PC-9 (cell line): ENCODE measurements around the gene AHDC1. TPM values are rescaled to one million over a fixed set of nuclear protein-coding genes. Genes with fewer than 3 reads are reported as not detected.

ENCODE experiments used
- BruUV-seq: library from RNA; stranded (reverse); fragments of 400-500 nt; replicated peaks from 2 replicates; lab custom pipeline; 2021; lab: Mats Ljungman, UMichigan
- CTCF ChIA-PET: fragments of 300-600 bp; sonication (Branson Sonifier 250); formaldehyde crosslinking; loops from one replicate; lab custom pipeline; 2022; ENCODE audit warnings: antibody characterized with exemption; lab: Charles Lee
- POLR2A ChIA-PET: fragments of 300-600 bp; sonication (Branson Sonifier 250); formaldehyde crosslinking; loops from one replicate; lab custom pipeline; 2022; ENCODE audit warnings: antibody characterized with exemption; ENCODE audit not compliant: unreplicated experiment; lab: Charles Lee
- DNase-seq, 2 experiments: peaks; one replicate each; pipeline versions ENCODE4 v3.0.0 to v3.0.0-alpha.2; 2015 to 2022; ENCODE audit warnings: mixed read lengths in 1 of 2
- H2AFZ ChIP-seq: fragments of 200-600 bp; sonication (generic); 2 replicates; pipeline ENCODE4 v1.8.1; 2017; ENCODE audit warnings: antibody characterized with exemption
- H3F3A ChIP-seq: fragments of 200-600 bp; sonication (generic); 2 replicates; pipeline ENCODE4 v1.8.1; 2017; ENCODE audit warnings: antibody characterized with exemption, mild to moderate bottlenecking, low read depth; ENCODE audit not compliant: insufficient read depth
- H3K27ac ChIP-seq: fragments of 200-600 bp; sonication (generic); 2 replicates; pipeline ENCODE4 v1.6.1; 2016; ENCODE audit warnings: mixed run types
- H3K27me3 ChIP-seq: fragments of 200-600 bp; sonication (generic); 2 replicates; pipeline ENCODE4 v1.6.1; 2016; ENCODE audit warnings: low read depth, mixed run types; ENCODE audit not compliant: insufficient read depth
- H3K36me3 ChIP-seq: fragments of 200-600 bp; sonication (generic); 2 replicates; pipeline ENCODE4 v1.6.1; 2016; ENCODE audit warnings: low read depth, mixed run types
- H3K4me1 ChIP-seq: fragments of 200-600 bp; sonication (generic); replicated peaks from 2 replicates; pipeline ENCODE4 v1.6.1; 2016; ENCODE audit warnings: mixed run types; ENCODE audit not compliant: insufficient read depth
- H3K4me2 ChIP-seq: fragments of 200-600 bp; sonication (generic); 2 replicates; pipeline ENCODE4 v1.6.1; 2017; ENCODE audit warnings: mixed run types
- H3K4me3 ChIP-seq: fragments of 200-600 bp; sonication (generic); 2 replicates; pipeline ENCODE4 v1.6.1; 2016; ENCODE audit warnings: mixed run types
- H3K79me2 ChIP-seq: fragments of 200-600 bp; sonication (generic); 2 replicates; pipeline ENCODE4 v1.6.1; 2017; ENCODE audit warnings: low read depth, mixed run types
- H3K9me2 ChIP-seq: fragments of 200-600 bp; sonication (generic); 2 replicates; pipeline ENCODE4 v1.8.1; 2017; ENCODE audit warnings: mild to moderate bottlenecking; ENCODE audit not compliant: insufficient read depth
- H3K9me3 ChIP-seq: fragments of 200-600 bp; sonication (generic); 2 replicates; pipeline ENCODE4 v1.8.1; 2016; ENCODE audit warnings: low read depth; ENCODE audit not compliant: insufficient read depth
- H4K20me1 ChIP-seq: fragments of 200-600 bp; sonication (generic); 2 replicates; pipeline ENCODE4 v1.8.1; 2017; ENCODE audit not compliant: insufficient read depth
- CTCF ChIP-seq: fragments of 200-600 bp; sonication (generic); conservative IDR thresholded peaks from 2 replicates; pipeline ENCODE4 v1.6.1; 2017; ENCODE audit warnings: mixed run types, antibody characterized with exemption, mild to moderate bottlenecking, moderate library complexity
- EZH2 ChIP-seq: fragments of 200-600 bp; sonication (generic); IDR thresholded peaks from 2 replicates; pipeline ENCODE4 v1.8.0; 2017; ENCODE audit warnings: antibody characterized with exemption, low read depth
- intact Hi-C: fragments of 100-400 bp; cut with micrococcal nuclease; formaldehyde crosslinking; loops from one replicate; pipeline ENCODE4 v1.10.0; 2022; ENCODE audit not compliant: unreplicated experiment
- total RNA-seq: library from RNA; stranded (reverse); gene quantifications from 2 replicates; pipeline ENCODE4 v1.2.3, GENCODE V29; 2021

The AHDC1 gene
- total RNA-seq, 1 experiment from 2014 or later, result 48.8 TPM

- BruUV-seq, result no TSS peak
- Histone ChIP-seq H3K4me3 (no peak overlapping the region), H3K36me3 (no peaks in the 10 kb centered on the region), H3K4me2 (no peak overlapping the region), H3K27me3 (no peaks in the 10 kb centered on the region), H3K27ac (no peak overlapping the region), H3K79me2 (peaks cover 40% of the 10 kb centered on the region), H3K9me3 (no peaks in the 10 kb centered on the region), H2AFZ (no peak overlapping the region), H3F3A (peaks cover 3% of the 10 kb centered on the region; the same call in 1 of the 2 replicates), H3K9me2 (no peaks in the 10 kb centered on the region), H4K20me1 (peaks cover 12% of the 10 kb centered on the region), H3K4me1 (peaks cover 13% of the 10 kb centered on the region)
- POLR2A ChIA-PET, result interaction anchor here (0.7 kb wide), 1 partner anchor 233 kb away, joined by 5 read pairs; no protein-coding TSS in a partner anchor
- TF ChIP-seq EZH2 (no peak), CTCF (no peak)
- intact Hi-C loops, result no loop called here
- peak in 1 of 2 experiments; percentile 33 for DNase-seq
- CTCF ChIA-PET, result interaction anchor here (1.1 kb wide), 1 partner anchor 42 kb away, joined by 3 read pairs; no protein-coding TSS in a partner anchor
Observed at GRCh38 chr1:27598902-27599528, 4.9 kb downstream of the AHDC1 start.

- DNase-seq, result no peak
- peaks cover 38% of the 10 kb centered on the region for H3K79me2 ChIP-seq
- peaks cover 3% of the 10 kb centered on the region; the same call in 1 of the 2 replicates for H3F3A ChIP-seq
- H2AFZ ChIP-seq, result no peak overlapping the region
- TF ChIP-seq CTCF, result no peak
- ChIA-PET POLR2A (no interaction called here), CTCF (no interaction called here)
- H3K4me2 ChIP-seq, result no peak overlapping the region
- H3K27me3 ChIP-seq, result no peaks in the 10 kb centered on the region
- no peak overlapping the region for H3K27ac ChIP-seq
- intact Hi-C loops, result no loop called here
- H3K9me2 ChIP-seq, result no peaks in the 10 kb centered on the region
- no peak overlapping the region for H3K4me3 ChIP-seq
- no peaks in the 10 kb centered on the region for H3K36me3 ChIP-seq
- H4K20me1 ChIP-seq, result peaks cover 12% of the 10 kb centered on the region
- H3K9me3 ChIP-seq, result no peaks in the 10 kb centered on the region
- BruUV-seq, result no TSS peak
- H3K4me1 ChIP-seq, result peaks cover 13% of the 10 kb centered on the region
Observed at GRCh38 chr1:27598295-27598687, 5.7 kb downstream of the AHDC1 start.

- no TSS peak for BruUV-seq
- Histone ChIP-seq H3K27ac (no peak overlapping the region), H4K20me1 (peaks cover 12% of the 10 kb centered on the region), H3K36me3 (no peaks in the 10 kb centered on the region), H3K4me1 (peaks cover 13% of the 10 kb centered on the region), H3K79me2 (peaks cover 35% of the 10 kb centered on the region), H3K4me2 (no peak overlapping the region), H3K9me3 (no peaks in the 10 kb centered on the region), H3K4me3 (no peak overlapping the region), H3K9me2 (no peaks in the 10 kb centered on the region), H3K27me3 (no peaks in the 10 kb centered on the region), H2AFZ (no peak overlapping the region), H3F3A (peaks cover 3% of the 10 kb centered on the region; the same call in 1 of the 2 replicates)
- TF ChIP-seq EZH2 (no peak), CTCF (no peak)
- intact Hi-C loops, result no loop called here
- ChIA-PET CTCF (no interaction called here), POLR2A (no interaction called here)
- no peak for DNase-seq
Observed at GRCh38 chr1:27597516-27598294, 6.2 kb downstream of the AHDC1 start.
